ENCODE measurements around the gene KHDRBS2.

- TF ChIP-seq CTCF (IDR thresholded peaks at IDR 0.05; ENCODE audit: insufficient read depth, low read length) (no peak), POLR2AphosphoS5 (IDR thresholded peaks at IDR 0.05; ENCODE audit: low read depth) (no peak), GABPA (IDR thresholded peaks at IDR 0.05; ENCODE audit: low read depth) (no peak)
Observed at GRCh38 chr6:61953851-61954250, 332.2 kb downstream of the KHDRBS2 start.
